ENCODE results near the gene AKR1B1.

DNA sequence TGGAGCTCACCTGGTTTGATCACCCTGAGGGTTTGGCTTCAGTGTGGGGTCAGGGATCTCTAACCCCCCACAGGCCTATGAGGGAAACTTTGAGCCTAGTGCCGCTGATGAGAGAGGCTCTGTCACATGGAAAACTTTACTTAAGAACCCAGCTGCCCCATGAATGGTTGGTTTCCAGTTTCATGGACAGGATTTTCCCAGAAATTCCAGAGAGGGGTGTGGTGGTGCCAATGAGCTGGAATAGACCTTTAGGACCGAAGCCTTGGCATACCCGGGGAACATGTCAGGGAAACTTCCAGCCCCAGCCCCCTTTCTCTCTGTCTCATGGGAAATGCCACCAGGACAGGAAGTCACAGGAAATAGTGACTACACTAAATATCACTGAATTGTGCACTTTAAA, 36.9 kb downstream of the AKR1B1 start:
- TF ChIP-seq, protein P1, sequence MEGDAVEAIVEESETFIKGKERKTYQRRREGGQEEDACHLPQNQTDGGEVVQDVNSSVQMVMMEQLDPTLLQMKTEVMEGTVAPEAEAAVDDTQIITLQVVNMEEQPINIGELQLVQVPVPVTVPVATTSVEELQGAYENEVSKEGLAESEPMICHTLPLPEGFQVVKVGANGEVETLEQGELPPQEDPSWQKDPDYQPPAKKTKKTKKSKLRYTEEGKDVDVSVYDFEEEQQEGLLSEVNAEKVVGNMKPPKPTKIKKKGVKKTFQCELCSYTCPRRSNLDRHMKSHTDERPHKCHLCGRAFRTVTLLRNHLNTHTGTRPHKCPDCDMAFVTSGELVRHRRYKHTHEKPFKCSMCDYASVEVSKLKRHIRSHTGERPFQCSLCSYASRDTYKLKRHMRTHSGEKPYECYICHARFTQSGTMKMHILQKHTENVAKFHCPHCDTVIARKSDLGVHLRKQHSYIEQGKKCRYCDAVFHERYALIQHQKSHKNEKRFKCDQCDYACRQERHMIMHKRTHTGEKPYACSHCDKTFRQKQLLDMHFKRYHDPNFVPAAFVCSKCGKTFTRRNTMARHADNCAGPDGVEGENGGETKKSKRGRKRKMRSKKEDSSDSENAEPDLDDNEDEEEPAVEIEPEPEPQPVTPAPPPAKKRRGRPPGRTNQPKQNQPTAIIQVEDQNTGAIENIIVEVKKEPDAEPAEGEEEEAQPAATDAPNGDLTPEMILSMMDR (IDR thresholded peaks at IDR 0.05): no peak
- TF ChIP-seq POLR2A (IDR thresholded peaks at IDR 0.05): no peak
- TF ChIP-seq POLR2AphosphoS5 (IDR thresholded peaks at IDR 0.05): no peak

Data from prostate gland (tissue), 2 donors.